ENCODE results near the gene STRN3.
"Not testable (repeated sequence)": the region's sequence is repeated elsewhere in the genome, so short reads cannot be mapped to it uniquely, and the experiment has no call there.

The STRN3 gene

DNA sequence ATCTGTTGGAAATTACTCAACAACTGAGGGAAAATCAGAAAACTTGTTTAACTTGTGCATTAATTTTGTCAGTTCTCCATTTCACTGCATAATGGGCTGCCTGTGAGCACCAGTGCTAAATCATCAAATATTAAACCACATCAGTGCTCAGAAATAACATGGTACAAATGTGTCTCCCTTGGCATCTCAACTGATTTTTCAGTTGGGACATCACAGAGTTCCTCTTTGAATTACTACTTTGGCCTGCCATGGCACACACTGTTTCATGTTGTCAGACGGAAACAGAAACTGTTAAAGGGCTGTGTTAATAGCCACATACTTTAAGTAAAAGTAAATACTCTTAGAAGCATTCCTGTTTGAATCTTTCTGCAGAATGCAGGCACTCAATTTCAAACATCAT lies 42.1 kb upstream of the STRN3 start:
- Histone ChIP-seq H3K9me3 (ENCODE audit: control insufficient read depth, low read length) (no peaks in the 10 kb centered on the region), H3K27me3 (ENCODE audit: control insufficient read depth, insufficient read depth, low read length) (no peaks in the 10 kb centered on the region), H3K79me2 (no peaks in the 10 kb centered on the region), H3K36me3 (ENCODE audit: control insufficient read depth, insufficient read depth, low read length) (no peaks in the 10 kb centered on the region), H3K4me3 (ENCODE audit: low read depth, low read length) (no peak overlapping the region), H3K27ac (no peak overlapping the region), H3K4me2 (ENCODE audit: low read length) (no peak overlapping the region), H2AFZ (no peak overlapping the region), H3K4me1 (peaks cover 3% of the 10 kb centered on the region), H3K9ac (no peak overlapping the region)
- TF ChIP-seq, protein P1, sequence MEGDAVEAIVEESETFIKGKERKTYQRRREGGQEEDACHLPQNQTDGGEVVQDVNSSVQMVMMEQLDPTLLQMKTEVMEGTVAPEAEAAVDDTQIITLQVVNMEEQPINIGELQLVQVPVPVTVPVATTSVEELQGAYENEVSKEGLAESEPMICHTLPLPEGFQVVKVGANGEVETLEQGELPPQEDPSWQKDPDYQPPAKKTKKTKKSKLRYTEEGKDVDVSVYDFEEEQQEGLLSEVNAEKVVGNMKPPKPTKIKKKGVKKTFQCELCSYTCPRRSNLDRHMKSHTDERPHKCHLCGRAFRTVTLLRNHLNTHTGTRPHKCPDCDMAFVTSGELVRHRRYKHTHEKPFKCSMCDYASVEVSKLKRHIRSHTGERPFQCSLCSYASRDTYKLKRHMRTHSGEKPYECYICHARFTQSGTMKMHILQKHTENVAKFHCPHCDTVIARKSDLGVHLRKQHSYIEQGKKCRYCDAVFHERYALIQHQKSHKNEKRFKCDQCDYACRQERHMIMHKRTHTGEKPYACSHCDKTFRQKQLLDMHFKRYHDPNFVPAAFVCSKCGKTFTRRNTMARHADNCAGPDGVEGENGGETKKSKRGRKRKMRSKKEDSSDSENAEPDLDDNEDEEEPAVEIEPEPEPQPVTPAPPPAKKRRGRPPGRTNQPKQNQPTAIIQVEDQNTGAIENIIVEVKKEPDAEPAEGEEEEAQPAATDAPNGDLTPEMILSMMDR (IDR thresholded peaks at IDR 0.05) = no peak

DNA sequence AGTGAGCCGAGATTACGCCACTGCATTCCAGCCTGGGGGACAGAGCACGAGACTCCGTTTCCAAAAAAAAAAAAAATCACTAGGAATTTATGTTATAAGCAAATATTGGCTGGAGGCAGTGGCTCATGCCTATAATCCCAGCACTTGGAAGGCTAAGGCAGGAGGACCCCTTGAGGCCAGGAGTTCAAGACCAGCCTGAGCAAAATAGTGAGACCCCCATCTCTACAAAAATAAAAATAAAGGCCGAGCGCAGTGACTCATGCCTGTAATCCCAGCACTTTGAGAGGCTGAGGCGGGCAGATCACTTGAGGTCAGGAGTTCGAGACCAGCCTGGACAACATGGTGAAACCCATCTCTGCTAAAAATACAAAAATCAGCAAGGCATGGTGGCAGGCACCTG lies 36.7 kb upstream of the STRN3 start:
- H3K79me2 ChIP-seq; H3K9me3 ChIP-seq (ENCODE audit: control insufficient read depth, low read length); H3K4me3 ChIP-seq (ENCODE audit: low read depth, low read length); H3K36me3 ChIP-seq (ENCODE audit: control insufficient read depth, insufficient read depth, low read length); H2AFZ ChIP-seq; H3K4me2 ChIP-seq (ENCODE audit: low read length); H3K9ac ChIP-seq; H3K4me1 ChIP-seq; H3K27ac ChIP-seq; H3K27me3 ChIP-seq (ENCODE audit: control insufficient read depth, insufficient read depth, low read length): not testable (repeated sequence)

DNA sequence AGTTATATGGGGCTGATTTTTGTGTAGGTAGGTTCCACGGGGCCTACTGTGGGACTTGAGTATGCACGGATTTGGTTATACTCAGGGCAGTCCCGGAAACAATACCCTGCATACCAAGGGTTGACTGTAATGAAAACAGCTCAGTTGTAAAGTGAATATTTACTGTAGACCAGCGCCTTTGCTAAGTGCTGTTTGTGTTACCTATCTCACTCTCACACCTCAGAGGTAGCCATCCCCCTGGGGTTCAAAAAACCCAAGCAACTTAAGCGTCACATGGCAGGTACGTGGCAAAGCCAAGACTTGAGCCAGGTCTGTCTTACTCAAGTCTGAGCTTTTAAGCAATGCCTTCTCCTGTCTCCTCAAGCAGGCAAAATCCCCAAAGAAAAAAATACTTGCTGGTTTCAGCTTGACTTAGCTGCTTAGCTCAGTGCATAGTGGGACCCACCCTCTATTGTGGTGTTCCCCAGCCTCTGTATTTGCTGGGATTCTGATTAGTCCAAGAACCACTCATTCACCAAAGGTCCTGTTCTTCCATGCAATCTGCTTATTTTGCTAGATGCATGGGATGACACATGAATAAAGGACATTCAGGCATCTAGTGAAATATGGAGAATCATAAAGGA lies 34.2 kb upstream of the STRN3 start:
- no peaks in the 10 kb centered on the region for H3K4me1 ChIP-seq
- H3K27ac ChIP-seq = no peak overlapping the region
- H2AFZ ChIP-seq = no peak overlapping the region
- no peak overlapping the region for H3K4me3 ChIP-seq (ENCODE audit: low read depth, low read length)
- H3K36me3 ChIP-seq (ENCODE audit: control insufficient read depth, insufficient read depth, low read length) = no peaks in the 10 kb centered on the region
- H3K4me2 ChIP-seq (ENCODE audit: low read length) = no peak overlapping the region
- no peak overlapping the region for H3K9ac ChIP-seq
- TF ChIP-seq, protein P1 (IDR thresholded peaks at IDR 0.05) = no peak
- H3K27me3 ChIP-seq (ENCODE audit: control insufficient read depth, insufficient read depth, low read length) = no peaks in the 10 kb centered on the region
- H3K79me2 ChIP-seq = peaks cover 2% of the 10 kb centered on the region
- no peaks in the 10 kb centered on the region for H3K9me3 ChIP-seq (ENCODE audit: control insufficient read depth, low read length)

DNA sequence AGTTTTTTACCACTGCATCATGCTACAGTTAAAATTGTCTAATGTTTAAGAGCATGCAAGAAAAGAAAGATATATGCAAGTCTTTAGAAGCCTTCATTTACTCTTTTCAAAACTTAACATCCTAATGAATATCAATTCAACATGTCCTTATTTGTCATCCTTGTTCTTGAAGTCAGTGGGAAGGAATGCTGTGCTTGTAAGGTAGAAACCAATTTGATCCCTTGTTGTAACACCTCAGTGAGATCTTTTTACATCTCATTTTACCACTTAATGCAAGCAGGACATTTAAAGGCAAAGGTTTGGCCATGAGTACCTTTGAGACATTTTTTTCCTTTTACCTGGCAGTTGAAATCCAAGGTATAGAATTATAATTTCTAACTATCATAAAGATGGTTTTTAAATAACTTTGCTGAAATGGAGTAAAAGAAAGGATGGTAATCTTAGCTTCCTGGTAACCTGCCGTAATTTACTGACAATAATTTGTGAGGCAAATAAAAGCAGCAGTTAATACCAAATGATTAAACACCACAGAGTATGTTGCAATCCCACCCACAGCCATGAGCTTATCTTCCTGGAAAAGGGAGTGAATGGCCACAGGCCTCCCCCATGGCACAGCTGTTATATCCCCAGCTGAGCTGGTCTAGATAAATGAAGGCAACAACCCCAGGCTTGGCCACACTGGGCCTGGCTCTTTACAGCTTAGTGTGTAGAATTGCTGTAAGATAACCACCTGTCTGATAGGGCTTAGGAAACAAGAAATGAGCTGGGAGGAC lies 33.2 kb upstream of the STRN3 start:
- Histone ChIP-seq H3K9me3 (ENCODE audit: control insufficient read depth, low read length) (no peaks in the 10 kb centered on the region), H3K27ac (no peak overlapping the region), H3K36me3 (ENCODE audit: control insufficient read depth, insufficient read depth, low read length) (no peaks in the 10 kb centered on the region), H3K4me2 (ENCODE audit: low read length) (no peak overlapping the region), H2AFZ (no peak overlapping the region), H3K27me3 (ENCODE audit: control insufficient read depth, insufficient read depth, low read length) (no peaks in the 10 kb centered on the region), H3K4me1 (no peaks in the 10 kb centered on the region), H3K4me3 (ENCODE audit: low read depth, low read length) (no peak overlapping the region), H3K9ac (no peak overlapping the region), H3K79me2 (peaks cover 2% of the 10 kb centered on the region)
- TF ChIP-seq, protein P1 (IDR thresholded peaks at IDR 0.05) = no peak

DNA sequence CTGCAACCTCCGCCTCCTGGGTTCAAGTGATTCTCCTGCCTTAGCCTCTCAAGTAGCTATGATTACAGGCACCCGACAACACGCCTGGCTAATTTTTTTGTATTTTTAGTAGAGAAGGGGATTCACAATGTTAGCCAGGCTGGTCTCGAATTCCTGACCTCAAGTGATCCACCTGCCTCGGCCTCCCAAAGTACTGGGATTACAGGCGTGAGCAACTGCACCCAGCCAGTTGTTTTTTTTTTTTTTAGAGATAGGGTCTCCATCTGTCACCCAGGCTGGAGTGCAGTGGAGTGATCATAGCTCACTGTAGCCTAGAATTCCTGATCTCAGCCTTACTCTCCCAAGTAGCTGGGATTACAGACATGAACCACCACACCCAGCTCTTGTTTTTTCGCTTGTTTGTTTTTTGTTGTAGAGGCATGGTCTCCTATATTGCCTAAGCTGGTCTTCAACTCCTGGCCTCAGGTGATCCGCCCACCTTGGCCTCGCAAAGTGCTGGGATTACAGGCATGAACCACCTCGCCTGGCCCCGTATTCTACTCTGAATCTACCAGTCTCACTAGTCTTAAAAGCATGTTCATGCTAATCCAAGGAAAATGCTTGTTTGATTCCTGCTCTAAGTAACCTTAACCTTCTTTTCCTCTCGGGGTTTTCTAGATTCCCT lies 31.7 kb upstream of the STRN3 start:
- Histone ChIP-seq H3K9me3 (ENCODE audit: control insufficient read depth, low read length) (no peaks in the 10 kb centered on the region), H3K4me3 (ENCODE audit: low read depth, low read length) (no peak overlapping the region), H3K79me2 (peaks cover 4% of the 10 kb centered on the region), H3K4me2 (ENCODE audit: low read length) (no peak overlapping the region), H3K27ac (no peak overlapping the region), H3K27me3 (ENCODE audit: control insufficient read depth, insufficient read depth, low read length) (no peaks in the 10 kb centered on the region), H3K9ac (no peak overlapping the region), H3K4me1 (no peaks in the 10 kb centered on the region), H2AFZ (no peak overlapping the region), H3K36me3 (ENCODE audit: control insufficient read depth, insufficient read depth, low read length) (no peaks in the 10 kb centered on the region)
- TF ChIP-seq, protein P1 (IDR thresholded peaks at IDR 0.05) = no peak
